ENCODE measurements around the gene EXOC8. TPM values are rescaled to one million over a fixed set of nuclear protein-coding genes. Genes with fewer than 3 reads are reported as not detected.
"Not testable (repeated sequence)": the region's sequence is repeated elsewhere in the genome, so short reads cannot be mapped to it uniquely, and the experiment has no call there.

EXOC8 gene
- polyA plus RNA-seq, 3 donors = 11.2 to 12.3 (median 12.0) TPM

GRCh38 chr1:231362325-231362724, 24.7 kb upstream of the EXOC8 start:
- no peak for DNase-seq (ENCODE audit: extremely low read depth in 1 of 11, low read depth in 9 of 11, low spot score in 4 of 11)

GRCh38 chr1:231359113-231359512, 21.5 kb upstream of the EXOC8 start:
- no peak for DNase-seq (ENCODE audit: extremely low read depth in 1 of 11, low read depth in 9 of 11, low spot score in 4 of 11)

DNA sequence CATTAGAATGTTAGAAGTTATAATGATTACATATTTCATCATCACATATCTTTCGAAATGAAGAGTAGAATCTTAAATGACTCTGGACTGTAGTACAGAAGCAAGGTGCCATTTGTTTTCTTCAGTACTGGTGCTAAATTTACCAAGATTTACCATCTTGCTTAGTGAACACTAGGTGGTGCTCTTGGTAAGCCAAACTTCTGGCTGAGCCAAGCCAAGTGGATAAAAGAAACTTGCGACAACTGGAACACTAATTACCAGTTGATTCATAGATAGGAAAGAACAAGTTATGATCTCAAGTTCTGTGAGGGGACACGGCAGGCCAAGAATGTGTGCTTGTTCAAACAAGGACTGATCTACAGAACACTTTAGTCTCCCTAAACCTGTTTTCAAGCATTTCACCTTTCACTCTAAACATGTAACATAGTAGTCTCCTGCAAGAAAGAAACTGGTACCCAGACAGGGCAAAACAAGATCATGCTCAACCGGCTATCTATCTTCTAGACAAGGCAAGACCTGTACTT, 20.2 kb upstream of the EXOC8 start:
- peak in 4 of 11 donors; percentile 42 to 53 (median 46) for DNase-seq (ENCODE audit: extremely low read depth in 1 of 11, low read depth in 9 of 11, low spot score in 4 of 11)

- no peak for DNase-seq (ENCODE audit: extremely low read depth in 1 of 11, low read depth in 9 of 11, low spot score in 4 of 11)
Measured at GRCh38 chr1:231357187-231357772, 19.6 kb upstream of the EXOC8 start.

- DNase-seq (ENCODE audit: extremely low read depth in 1 of 11, low read depth in 9 of 11, low spot score in 4 of 11) = no peak
Measured at GRCh38 chr1:231355171-231355570, 17.5 kb upstream of the EXOC8 start.

DNA sequence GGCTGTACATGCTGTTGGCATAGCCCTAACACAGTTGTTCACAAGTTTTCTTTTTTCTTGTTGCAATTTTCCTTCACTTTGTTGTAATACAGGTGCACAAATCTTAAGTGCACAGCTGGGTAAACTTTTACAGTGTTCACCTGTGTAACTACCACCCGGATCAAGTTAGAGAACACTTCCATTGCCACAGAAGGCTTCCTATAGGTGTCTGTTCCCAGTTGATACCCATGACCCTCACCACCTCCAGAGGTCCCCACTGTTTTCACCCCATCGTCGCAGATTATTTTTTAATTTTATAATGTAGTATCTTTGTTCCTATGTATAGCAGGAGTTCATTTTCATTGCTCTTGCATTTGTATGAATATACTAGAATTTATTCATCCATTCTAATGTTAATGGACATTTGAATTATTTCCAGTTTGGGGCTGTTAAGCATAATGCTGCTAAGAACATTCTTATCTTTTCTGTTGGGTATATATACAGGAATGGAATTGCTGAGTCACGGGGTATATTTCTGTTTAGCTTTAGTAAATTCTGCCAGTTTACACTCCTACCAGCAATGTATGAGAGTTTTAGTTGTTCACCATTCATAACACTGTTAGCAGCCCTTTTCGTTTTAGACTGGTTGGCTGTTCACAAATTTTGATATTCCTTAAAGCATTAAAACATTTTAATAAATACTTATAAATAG, 16.8 kb upstream of the EXOC8 start:
- DNase-seq (ENCODE audit: extremely low read depth in 1 of 11, low read depth in 9 of 11, low spot score in 4 of 11) = no peak

DNA sequence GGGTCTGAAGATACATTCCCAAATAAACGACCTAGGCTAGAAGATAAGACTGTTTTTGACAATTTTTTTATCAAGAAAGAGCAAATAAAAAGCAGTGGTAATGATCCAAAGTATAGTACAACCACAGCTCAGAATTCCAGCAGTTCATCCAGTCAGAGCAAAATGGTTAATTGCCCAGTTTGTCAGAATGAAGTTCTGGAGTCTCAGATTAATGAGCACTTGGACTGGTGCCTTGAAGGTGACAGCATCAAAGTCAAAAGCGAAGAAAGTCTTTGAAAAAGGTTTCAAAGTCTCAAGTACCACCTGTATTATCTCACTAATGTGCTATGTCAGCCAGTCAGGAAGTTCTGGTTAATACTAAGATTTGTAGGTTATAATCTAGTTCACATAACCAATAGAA, 15.4 kb upstream of the EXOC8 start:
- no peak for DNase-seq (ENCODE audit: extremely low read depth in 1 of 11, low read depth in 9 of 11, low spot score in 4 of 11)

GRCh38 chr1:231351816-231352215, 14.2 kb upstream of the EXOC8 start:
- DNase-seq (ENCODE audit: extremely low read depth in 1 of 11, low read depth in 9 of 11, low spot score in 4 of 11) = no peak

- DNase-seq (ENCODE audit: extremely low read depth in 1 of 11, low read depth in 9 of 11, low spot score in 4 of 11) = not testable (repeated sequence)
Measured at GRCh38 chr1:231348856-231349255, 11.2 kb upstream of the EXOC8 start.

DNA sequence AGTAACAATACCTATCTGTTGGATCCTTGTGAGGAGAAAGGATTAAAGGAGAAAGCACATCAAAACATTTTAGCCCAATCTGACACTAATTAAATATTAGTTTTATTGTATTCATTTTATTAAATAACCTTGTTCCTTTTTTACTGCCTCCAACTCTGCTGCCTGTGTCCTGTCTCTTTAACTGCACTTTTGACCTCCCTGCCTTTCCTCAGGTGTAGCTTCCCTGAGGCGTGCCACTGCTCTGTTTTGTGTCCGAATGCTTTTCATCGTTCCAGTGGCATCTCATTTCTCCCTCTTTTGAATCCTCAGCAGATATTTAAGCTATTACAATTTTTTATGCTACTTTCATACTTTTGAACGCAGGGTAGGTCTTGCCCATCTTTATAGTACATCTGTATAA, 10.8 kb upstream of the EXOC8 start:
- no peak for DNase-seq (ENCODE audit: extremely low read depth in 1 of 11, low read depth in 9 of 11, low spot score in 4 of 11)

- no peak for DNase-seq (ENCODE audit: extremely low read depth in 1 of 11, low read depth in 9 of 11, low spot score in 4 of 11)
Measured at GRCh38 chr1:231347961-231348360, 10.3 kb upstream of the EXOC8 start.

DNA sequence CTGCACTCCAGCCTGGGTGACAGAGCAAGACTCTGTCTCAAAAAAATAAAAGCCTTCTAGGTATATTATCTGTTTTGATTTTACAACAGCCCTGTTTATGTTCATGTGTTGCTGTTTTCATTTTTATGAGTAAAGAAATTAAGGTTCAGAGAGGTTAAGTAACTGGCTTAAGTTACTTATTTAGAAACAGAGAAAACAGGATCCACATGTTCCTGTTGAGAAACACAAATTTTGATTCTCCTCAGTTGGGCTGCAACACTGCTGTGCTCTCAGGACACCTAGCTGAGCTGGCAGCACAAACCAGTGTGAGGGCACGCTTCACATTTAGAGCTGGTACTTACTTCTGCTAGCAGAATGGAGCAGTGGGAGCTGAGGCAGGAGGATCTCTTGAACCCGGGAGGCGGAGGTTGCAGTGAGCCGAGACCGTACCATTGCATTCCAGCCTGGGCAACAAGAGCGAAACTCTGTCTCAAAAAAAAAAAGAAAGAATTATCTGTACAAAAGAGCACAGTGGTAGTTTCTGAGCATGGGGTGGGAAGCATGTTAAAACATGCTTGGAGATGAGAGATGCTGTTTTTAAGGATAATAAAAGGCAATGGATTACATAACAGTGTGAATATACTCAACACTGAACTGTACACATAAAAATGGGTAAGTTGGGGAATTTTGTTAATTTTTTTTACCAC, 2.8 kb upstream of the EXOC8 start:
- DNase-seq (ENCODE audit: extremely low read depth in 1 of 11, low read depth in 9 of 11, low spot score in 4 of 11) = no peak

GRCh38 chr1:231338270-231339128, 847 bp upstream of the EXOC8 start, which contains the start of gene SPRTN:
Gene SPRTN (plus strand): TSS chr1:231338293. CDS start chr1:231338384, 91 bp downstream.
- DNase-seq (ENCODE audit: extremely low read depth in 1 of 11, low read depth in 9 of 11, low spot score in 4 of 11) = no peak

- no peak for DNase-seq (ENCODE audit: extremely low read depth in 1 of 11, low read depth in 9 of 11, low spot score in 4 of 11)
Measured at GRCh38 chr1:231337043-231337471, 595 bp downstream of the EXOC8 start.

- no peak for DNase-seq (ENCODE audit: extremely low read depth in 1 of 11, low read depth in 9 of 11, low spot score in 4 of 11)
Measured at GRCh38 chr1:231335663-231336602, 1.7 kb downstream of the EXOC8 start.

- no peak for DNase-seq (ENCODE audit: extremely low read depth in 1 of 11, low read depth in 9 of 11, low spot score in 4 of 11)
Measured at GRCh38 chr1:231334952-231335351, 2.7 kb downstream of the EXOC8 start.

GRCh38 chr1:231334079-231334666, 3.5 kb downstream of the EXOC8 start:
- no peak for DNase-seq (ENCODE audit: extremely low read depth in 1 of 11, low read depth in 9 of 11, low spot score in 4 of 11)

DNA sequence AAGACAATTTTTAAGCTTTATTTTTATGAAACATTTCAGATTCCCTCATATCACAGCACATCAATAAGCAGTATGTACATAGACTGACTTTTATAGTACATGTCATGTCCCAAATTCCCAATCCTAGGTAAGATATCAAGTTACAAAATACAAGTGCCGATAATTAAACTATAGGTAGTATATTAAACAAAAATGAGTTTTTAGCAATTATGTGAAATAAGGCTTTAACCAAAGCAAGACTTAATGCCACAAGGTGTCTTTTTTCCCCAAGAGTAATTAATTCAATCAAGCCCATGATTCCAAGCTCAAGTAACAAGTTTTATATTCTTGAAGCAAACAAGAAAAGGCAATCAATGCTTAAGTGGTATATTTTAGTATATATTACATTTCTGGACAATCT, 4.9 kb downstream of the EXOC8 start:
- DNase-seq (ENCODE audit: extremely low read depth in 1 of 11, low read depth in 9 of 11, low spot score in 4 of 11) = no peak

Data from renal cortex interstitium (tissue), 11 donors.